GM18498 (cell line): Measurements from ENCODE around the gene DNAJC6.
"Not testable (repeated sequence)": the region's sequence is repeated elsewhere in the genome, so short reads cannot be mapped to it uniquely, and the experiment has no call there.

Source experiments
- ATAC-seq: cut with Tn5 transposase; IDR thresholded peaks from one replicate; pipeline ENCODE4 v1.9.1; 2021; ENCODE audit warnings: mild to moderate bottlenecking, moderate library complexity; ENCODE audit not compliant: unreplicated experiment

Gene DNAJC6

GRCh38 chr1:65425006-65425405, 115.7 kb downstream of the DNAJC6 start:
- no peak for ATAC-seq

- no peak for ATAC-seq
These were observed 116.4 kb downstream of the DNAJC6 start for GRCh38 chr1:65425697-65426096.

GRCh38 chr1:65429078-65429477, 119.7 kb downstream of the DNAJC6 start:
- ATAC-seq, result no peak

- ATAC-seq, result no peak
These were observed 120.5 kb downstream of the DNAJC6 start for GRCh38 chr1:65429806-65430205.

GRCh38 chr1:65431111-65431705, 121.9 kb downstream of the DNAJC6 start:
- no peak for ATAC-seq

GRCh38 chr1:65432918-65433317, 123.6 kb downstream of the DNAJC6 start:
- no peak for ATAC-seq

GRCh38 chr1:65434255-65434654, 124.9 kb downstream of the DNAJC6 start:
- no peak for ATAC-seq

- no peak for ATAC-seq
These were observed 125.4 kb downstream of the DNAJC6 start for GRCh38 chr1:65434760-65435159.

GRCh38 chr1:65435987-65436386, 126.6 kb downstream of the DNAJC6 start:
- no peak for ATAC-seq

GRCh38 chr1:65437616-65438015, 128.3 kb downstream of the DNAJC6 start:
- no peak for ATAC-seq

- no peak for ATAC-seq
These were observed 131.1 kb downstream of the DNAJC6 start for GRCh38 chr1:65440322-65440900.

GRCh38 chr1:65440915-65441314, 131.6 kb downstream of the DNAJC6 start:
- ATAC-seq, result no peak

- ATAC-seq, result no peak
These were observed 132.1 kb downstream of the DNAJC6 start for GRCh38 chr1:65441464-65441863.

- ATAC-seq, result no peak
These were observed 133.1 kb downstream of the DNAJC6 start for GRCh38 chr1:65442442-65442841.

- ATAC-seq, result no peak
These were observed 134.3 kb downstream of the DNAJC6 start for GRCh38 chr1:65443647-65444046.

- no peak for ATAC-seq
These were observed 134.8 kb downstream of the DNAJC6 start for GRCh38 chr1:65444128-65444640.

GRCh38 chr1:65445837-65446236, 136.5 kb downstream of the DNAJC6 start:
- ATAC-seq, result no peak

- no peak for ATAC-seq
These were observed 140.0 kb downstream of the DNAJC6 start for GRCh38 chr1:65449214-65449823.

GRCh38 chr1:65455678-65456077, 146.3 kb downstream of the DNAJC6 start:
- not testable (repeated sequence) for ATAC-seq

GRCh38 chr1:65456481-65456880, 147.1 kb downstream of the DNAJC6 start:
- ATAC-seq, result no peak

GRCh38 chr1:65457868-65458267, 148.5 kb downstream of the DNAJC6 start:
- no peak for ATAC-seq

- peak; percentile 29 for ATAC-seq
These were observed 149.5 kb downstream of the DNAJC6 start for GRCh38 chr1:65458730-65459396.
